OCI-LY3 (cell line): ENCODE measurements around the gene C20orf96.

Experiments
- EZH2phosphoT487 ChIP-seq: fragments of 200-600 bp; shearing (Covaris generic); IDR thresholded peaks from 2 replicates; pipeline ENCODE4 v1.6.1; 2018; ENCODE audit warnings: antibody characterized with exemption, mixed run types, low read depth
- TF ChIP-seq, protein P1 (sequence below): fragments of 200-600, 300-600 bp; sonication (generic); IDR thresholded peaks from 2 replicates; pipeline ENCODE4 v1.5.1; 2014; ENCODE audit warnings: antibody characterized with exemption, low read length, low read depth

DNA sequence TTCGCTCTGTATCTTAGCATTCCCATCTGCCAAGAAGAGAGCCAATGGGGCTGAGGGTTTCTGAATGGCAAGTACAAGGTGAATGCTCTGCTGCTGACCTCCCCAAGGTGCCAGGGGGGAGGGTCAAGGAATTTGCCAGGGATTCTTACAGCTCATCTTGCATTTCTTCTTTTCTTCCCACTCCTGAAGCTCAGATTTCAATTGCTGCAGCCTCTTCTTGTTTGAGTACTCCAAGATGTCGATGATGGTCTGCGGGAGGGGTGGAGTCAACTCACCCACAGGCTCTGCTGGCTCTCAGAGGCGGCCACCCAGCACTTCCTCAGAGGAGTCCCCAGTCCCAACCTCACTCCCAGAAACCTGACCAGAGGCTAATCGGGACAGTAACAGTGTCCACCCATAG lies 12.4 kb downstream of the C20orf96 start:
- TF ChIP-seq, protein P1, sequence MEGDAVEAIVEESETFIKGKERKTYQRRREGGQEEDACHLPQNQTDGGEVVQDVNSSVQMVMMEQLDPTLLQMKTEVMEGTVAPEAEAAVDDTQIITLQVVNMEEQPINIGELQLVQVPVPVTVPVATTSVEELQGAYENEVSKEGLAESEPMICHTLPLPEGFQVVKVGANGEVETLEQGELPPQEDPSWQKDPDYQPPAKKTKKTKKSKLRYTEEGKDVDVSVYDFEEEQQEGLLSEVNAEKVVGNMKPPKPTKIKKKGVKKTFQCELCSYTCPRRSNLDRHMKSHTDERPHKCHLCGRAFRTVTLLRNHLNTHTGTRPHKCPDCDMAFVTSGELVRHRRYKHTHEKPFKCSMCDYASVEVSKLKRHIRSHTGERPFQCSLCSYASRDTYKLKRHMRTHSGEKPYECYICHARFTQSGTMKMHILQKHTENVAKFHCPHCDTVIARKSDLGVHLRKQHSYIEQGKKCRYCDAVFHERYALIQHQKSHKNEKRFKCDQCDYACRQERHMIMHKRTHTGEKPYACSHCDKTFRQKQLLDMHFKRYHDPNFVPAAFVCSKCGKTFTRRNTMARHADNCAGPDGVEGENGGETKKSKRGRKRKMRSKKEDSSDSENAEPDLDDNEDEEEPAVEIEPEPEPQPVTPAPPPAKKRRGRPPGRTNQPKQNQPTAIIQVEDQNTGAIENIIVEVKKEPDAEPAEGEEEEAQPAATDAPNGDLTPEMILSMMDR, result no peak
- no peak for TF ChIP-seq EZH2phosphoT487
